HG03196 (cell line): ENCODE results near the gene TRMT2A.

Source experiments
- ATAC-seq: cut with Tn5 transposase; IDR thresholded peaks from one replicate; pipeline ENCODE4 v1.9.1; 2021; ENCODE audit not compliant: unreplicated experiment

Gene TRMT2A

GRCh38 chr22:20107951-20108756, 8.9 kb downstream of the TRMT2A start:
- no peak for ATAC-seq

- no peak for ATAC-seq
Measured at GRCh38 chr22:20107471-20107901, 9.5 kb downstream of the TRMT2A start.

DNA sequence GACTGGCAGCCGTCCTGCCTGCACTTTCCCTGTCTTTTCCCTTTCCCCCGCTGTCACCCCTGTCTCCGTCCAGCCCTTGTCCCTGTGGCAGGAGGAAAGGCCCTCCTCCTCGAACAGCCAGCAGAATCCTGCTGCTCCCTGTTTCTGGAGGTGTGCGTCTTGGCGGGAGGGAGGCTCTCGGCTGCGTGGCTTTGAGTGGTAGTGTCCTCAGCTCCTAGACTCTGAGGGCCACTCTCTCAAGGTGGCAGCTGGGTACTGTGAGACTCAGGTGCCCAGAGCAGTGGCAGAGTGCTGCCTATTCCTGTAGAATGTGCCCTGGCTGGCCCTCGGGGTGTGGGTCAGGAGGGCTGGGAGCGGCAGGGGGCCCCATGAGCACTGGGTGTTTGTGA, 10.2 kb downstream of the TRMT2A start:
- ATAC-seq, result no peak

DNA sequence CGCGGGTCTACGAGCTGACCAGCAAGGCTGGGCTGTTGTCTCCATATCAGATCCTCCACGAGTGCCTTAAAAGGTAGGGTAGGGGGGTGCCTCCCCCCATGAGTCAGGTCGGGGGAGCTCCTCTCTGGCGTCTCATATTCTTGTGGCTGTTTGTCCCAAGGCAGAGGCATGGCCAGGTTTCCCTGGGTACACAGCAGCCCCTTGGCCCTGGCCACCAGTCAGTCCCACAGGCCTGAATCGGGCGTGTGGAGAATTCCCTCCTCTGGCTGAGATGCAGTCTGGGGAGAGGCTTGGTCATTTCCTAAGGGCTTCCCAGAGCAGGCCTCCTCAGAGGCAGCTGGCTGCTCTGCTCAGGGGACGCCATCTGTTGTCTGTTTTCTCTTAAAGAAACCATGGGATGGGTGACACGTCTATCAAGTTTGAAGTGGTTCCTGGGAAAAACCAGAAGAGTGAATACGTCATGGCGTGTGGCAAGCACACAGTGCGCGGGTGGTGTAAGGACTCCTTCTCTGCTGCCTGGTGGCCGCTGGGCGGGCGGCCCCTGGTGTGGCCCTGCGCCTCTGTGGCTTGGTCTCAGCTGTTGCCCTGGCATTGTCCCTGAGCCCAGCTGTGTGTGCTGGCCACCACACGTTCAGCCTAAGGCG, 10.7 kb downstream of the TRMT2A start:
- no peak for ATAC-seq

DNA sequence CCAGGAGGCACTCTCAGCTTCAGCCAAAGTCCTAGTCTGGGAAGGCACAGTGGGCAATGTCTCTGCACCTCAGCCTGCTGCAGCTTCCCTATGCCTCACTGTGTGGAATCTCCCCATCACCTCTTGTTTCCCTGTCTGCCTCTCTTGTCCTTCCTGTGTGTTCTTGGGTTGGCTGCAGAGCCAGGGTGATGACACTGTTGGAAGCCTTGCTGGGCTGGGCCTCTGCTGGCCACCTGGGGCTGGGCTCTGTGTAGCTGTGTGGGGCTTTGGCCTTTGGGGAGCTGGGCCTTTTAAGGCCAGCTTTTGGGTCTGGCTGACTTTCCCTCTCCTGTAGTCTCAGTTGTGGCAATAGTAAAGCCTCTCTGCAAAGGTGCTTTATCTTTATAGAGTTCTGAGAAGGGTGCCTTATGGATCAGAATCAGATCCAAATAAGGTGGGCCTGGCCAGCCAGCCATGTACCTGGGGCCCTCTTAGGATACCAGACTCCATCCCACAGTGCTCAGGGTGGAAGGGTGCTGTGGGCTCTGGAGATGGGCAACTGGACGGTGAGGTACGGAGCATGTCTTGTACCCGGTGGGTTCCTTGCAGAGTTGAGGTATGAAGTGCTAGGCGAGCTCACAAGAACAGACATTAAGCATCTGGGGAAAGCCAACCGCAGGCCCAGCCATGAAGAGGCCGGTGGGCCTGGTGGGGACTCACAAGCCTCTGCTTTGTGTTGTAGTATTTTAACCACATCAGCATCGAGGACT, 11.4 kb downstream of the TRMT2A start:
- ATAC-seq, result no peak

DNA sequence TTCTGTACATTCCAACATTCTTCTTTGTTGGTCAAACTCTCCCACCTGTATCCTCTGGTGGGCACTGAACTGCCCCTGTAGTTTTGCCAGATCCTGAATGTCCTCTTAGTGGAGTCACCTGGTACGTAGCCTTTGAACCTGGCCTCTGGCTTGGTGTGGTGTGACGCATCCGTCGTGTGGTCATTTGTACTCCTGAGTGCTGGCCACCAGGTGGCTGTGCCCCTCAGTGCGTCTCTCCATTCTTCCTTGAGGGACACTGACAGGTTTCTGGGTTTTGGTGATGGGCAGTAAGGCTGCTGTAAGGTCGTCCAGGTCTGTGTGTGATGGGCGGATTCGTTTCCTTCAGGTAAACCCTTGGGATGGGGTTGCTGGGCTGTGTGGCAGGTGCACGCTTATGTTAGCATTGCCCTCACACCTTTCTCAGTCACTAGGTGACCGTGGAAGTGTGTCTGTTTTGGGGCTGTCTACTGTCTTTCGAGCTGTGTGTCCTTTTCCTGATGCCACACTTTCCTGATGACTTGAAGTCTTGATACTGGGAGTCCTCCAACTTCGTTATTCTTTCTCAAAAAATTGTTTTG, 14.7 kb downstream of the TRMT2A start:
- no peak for ATAC-seq

DNA sequence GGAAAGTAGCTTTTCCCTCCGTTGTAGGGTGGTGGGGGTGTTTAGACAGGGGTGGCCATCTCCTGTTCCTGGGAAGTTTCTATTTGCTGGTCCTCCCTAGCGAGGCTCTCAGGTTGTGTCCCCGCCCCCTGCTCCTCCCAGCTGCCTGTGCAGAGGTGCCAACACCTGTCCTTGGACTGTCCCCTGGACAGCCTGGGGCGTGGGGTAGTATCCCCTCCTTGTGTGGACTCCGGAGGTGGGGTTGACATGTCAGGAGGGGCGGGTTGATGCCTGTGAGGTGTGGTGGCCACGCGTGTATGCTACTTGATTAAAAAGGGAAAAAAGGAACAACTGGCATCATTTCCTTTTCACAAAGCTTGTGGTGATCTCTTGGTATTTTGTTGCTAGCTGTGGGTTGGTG, 15.4 kb downstream of the TRMT2A start:
- no peak for ATAC-seq

DNA sequence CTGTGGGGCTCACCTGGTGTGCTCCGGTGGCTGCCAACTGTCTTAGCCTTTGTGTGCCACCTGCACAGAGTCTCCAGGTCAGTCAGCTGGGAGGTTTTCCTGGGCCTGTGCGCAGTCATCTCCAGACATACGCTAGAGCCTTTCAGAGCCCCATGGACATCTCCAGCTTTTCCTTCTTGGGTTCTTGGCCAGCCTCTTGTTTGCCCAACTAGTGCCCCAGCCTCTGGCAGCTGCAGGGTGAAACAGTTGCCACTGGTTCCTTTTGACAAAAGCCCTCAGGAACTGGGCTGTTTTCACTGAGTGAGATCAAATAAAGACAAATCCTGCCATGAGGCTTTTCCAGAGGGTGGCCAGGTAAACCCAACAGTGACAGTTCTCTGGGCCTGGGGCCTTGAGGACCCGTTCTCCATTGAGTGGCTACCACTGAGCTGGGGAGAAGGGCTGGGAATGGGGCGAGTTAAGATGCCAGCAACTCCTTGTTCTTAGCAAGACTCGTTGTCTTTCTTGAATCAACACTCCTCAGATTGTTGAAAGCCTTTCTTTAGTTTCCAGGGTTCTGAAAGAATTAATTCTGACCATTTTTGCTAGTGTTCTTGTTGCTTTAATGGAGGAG, 17.8 kb downstream of the TRMT2A start:
- no peak for ATAC-seq

GRCh38 chr22:20096574-20097420, 20.2 kb downstream of the TRMT2A start:
- no peak for ATAC-seq

GRCh38 chr22:20095521-20095920, 21.5 kb downstream of the TRMT2A start:
- no peak for ATAC-seq

DNA sequence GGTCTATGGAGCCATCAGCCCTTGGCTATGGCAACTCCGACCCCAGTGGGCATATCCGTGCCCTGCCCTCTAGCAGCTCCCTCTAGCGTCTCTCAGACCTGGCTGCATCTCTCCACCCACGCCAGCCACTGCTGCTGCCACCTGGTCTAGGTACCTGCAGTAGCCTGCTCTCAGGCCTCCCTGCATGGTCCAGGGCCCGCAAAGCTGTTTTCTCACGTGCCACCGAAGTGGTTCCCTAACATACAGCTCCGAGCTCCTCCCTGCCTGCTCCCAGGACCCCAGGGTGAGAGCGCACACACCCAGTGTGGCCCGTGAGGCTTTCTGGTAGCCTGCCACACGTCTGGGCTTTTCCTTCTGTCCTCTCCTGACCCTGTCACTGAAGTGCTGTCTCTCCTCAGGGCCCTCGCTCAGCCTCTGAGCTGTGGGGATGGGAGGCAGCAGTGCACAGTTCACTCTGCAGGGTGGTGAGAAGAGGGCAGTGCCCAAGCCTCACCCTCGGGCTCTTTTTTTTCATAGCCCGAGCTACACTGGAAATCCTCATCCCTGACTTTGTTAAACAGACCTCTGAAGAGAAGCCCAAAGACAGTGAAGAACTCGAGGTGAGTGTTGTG, 22.7 kb downstream of the TRMT2A start:
- no peak for ATAC-seq

GRCh38 chr22:20093418-20094196, 23.4 kb downstream of the TRMT2A start:
- no peak for ATAC-seq

DNA sequence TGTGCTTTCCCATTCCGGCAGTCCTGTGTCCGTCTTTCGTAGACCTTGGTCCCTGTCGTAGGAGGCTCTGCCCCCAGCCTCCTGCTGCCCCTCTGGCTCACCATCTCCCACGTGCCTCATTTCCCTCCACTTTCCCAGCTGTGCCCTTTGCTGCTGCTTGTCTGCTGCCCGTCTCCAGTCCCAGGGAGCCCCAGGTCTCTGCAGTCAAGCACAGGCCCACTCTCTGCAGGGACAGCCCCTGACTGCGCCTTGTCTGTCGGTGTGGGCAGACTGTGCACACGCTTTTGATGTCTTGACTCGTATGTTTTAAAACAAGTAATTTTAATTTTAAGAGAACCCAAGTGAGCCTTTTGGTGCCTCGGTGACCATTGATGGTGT, 24.6 kb downstream of the TRMT2A start:
- ATAC-seq, result no peak

- ATAC-seq, result no peak
Measured at GRCh38 chr22:20091690-20092476, 25.1 kb downstream of the TRMT2A start.

DNA sequence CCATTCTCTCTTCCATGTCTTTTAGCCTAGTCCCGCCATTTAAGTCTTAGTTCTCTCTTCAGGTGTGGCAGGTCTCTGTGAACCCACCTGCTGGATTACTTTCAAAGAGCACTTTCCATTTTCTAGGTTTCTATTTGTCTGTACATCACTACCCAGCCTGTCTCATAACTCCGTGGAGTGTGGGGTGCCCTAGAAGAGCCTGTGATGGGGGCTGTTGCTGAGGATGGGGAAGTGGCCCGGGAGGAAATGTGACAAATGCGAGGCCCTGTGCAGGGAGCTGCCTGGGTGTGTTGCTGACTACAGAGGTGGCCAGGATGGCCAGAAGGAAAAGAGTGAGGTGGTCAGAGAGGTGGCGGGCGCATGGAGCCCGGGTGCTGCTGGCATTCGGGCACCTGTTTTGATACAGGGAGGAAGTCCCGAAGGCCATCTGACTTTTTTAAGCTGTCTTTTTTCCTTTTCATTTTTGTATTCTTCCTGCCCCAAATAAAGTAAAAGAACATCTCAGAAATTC, 26.2 kb downstream of the TRMT2A start:
- ATAC-seq, result no peak

DNA sequence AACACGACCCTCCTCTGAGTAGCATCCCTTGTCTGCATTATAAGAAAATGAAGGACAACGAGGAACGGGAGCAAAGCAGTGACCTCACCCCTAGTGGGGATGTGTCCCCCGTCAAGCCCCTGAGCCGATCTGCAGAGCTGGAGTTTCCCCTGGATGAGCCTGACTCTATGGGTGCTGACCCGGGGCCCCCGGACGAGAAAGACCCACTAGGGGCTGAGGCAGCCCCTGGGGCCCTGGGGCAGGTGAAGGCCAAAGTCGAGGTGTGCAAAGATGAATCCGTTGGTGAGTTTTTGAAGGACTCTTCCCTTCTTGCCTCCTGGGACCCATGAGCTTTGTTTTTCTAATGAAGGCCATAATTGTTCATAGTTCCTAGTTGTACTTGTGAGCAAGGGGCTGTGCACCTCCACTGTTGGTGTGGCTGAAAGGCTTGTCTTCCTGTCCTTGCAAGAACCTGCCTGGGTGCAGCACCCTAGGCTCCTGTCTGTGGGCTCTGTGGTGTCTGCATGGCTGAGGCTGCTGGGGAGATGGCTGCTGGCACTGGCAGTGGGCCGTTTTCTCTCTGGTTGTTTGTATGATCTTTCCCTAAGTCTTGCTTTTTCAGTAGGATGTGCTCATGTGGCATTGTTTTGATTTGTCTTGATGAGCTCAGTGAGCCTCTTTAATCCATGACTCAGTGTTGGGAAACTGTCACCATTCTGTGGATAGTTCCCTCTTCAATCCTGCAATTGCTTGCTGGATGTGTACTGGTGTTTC, 26.9 kb downstream of the TRMT2A start:
- ATAC-seq, result no peak

DNA sequence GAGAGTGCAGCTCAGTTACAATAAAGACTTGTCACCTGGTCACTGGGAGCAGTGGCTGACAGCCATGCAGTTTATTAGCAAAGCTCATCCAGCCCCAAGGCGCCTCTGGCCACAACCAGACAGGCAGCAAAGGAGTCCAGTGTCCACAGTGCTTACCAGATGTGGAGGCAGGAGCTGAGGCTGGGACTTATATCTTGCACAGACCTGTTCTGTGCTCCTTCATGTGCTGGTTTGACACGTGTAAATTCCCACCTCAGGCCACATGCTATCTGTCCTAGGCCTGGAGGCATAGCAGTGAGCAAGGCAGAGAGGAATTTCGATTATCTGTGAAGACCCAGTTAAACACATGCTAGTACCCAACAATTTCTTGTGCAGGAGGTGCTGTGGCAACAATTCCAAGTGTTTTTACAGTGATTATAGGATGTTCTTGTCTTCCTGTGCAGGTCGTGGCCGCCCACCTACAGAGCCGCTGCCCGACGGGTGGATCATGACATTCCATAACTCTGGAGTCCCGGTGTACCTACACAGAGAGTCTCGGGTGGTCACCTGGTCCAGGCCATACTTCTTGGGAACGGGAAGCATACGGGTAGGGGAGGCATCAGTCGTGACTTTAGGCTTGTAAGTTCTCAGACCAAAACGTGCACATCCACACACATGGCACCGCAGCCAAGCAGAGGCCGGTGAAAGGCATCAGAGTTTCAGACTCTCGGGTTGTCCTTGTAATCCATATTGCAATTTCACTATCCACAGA, 27.6 kb downstream of the TRMT2A start:
- ATAC-seq, result no peak
